ENCODE measurements around the gene MRTFA. TPM values are rescaled to one million over a fixed set of nuclear protein-coding genes. Genes with fewer than 3 reads are reported as not detected.

The MRTFA gene
- total and polyA plus RNA-seq, 2 of the 13 experiments (the other 11 are each of a cell fraction or from before 2014, with no cell fraction given), result 2.4 to 8.2 TPM

- H3K4me2 ChIP-seq (ENCODE audit: low read depth, low read length), result no peak overlapping the region
- H3K79me2 ChIP-seq (ENCODE audit: insufficient read depth, low read length), result no peaks in the 10 kb centered on the region
- no peak overlapping the region for H2AFZ ChIP-seq (ENCODE audit: low read length)
- no peaks in the 10 kb centered on the region for H3K9me3 ChIP-seq (ENCODE audit: low read length)
- intact Hi-C loops (cut with micrococcal nuclease; ENCODE audit: unreplicated experiment), result no loop called here
- peaks cover 14 to 24% of the 10 kb centered on the region in 2 experiments for H3K36me3 ChIP-seq (replicated peaks in 1 of 2; ENCODE audit: control insufficient read depth in 1 of 2, insufficient read depth in 2 of 2, low read length in 2 of 2)
- H3K9ac ChIP-seq (ENCODE audit: insufficient read depth, low read depth, low read length), result no peak overlapping the region
- H4K20me1 ChIP-seq (ENCODE audit: insufficient read depth, low read length), result no peaks in the 10 kb centered on the region
- TF ChIP-seq AGO2 (optimal IDR thresholded peaks at IDR 0.05; ENCODE audit: low read depth, low read length), result peak; percentile 39
- TF ChIP-seq TOPORS (CRISPR knock-in tag; IDR thresholded peaks at IDR 0.05), result no peak
- TF ChIP-seq ZC3H13 (CRISPR knock-in tag; IDR thresholded peaks at IDR 0.05), result 0 out of 2 replicates have a peak, but pooled peaks have one; percentile 37
- TF ChIP-seq SOX6 (IDR thresholded peaks at IDR 0.05), result no peak
- no peak for TF ChIP-seq SOX6 (CRISPR knock-in tag; IDR thresholded peaks at IDR 0.05)
- 100% methylated on average over 11 of the region's 37 CpGs for WGBS (ENCODE audit: low lambda C conversion rate)
- no peaks in the 10 kb centered on the region for H3K4me1 ChIP-seq (ENCODE audit: insufficient read depth, low read length)
- POLR2A ChIA-PET, result no interaction called here
- in situ Hi-C loops (cut with HindIII; ENCODE audit: extremely low pct_ligation_motif_present, low pct_unique_long_range_greater_than_20kb), result no loop called here
- H3K27ac ChIP-seq (ENCODE audit: extremely low read length, insufficient read depth, low read length), result no peak overlapping the region
- no peak overlapping the region for H3K4me3 ChIP-seq (replicated peaks in 1 of 3; ENCODE audit: insufficient read depth in 1 of 3, low read depth in 2 of 3, low read length in 3 of 3)
- FAIRE-seq (no peak), ATAC-seq (no peak; the same call in 2 of the 3 replicates), DNase-seq (ENCODE audit: low spot score) (no peak)
- no peaks in the 10 kb centered on the region for H3K27me3 ChIP-seq (ENCODE audit: control insufficient read depth in 1 of 2, insufficient read depth in 2 of 2, low read length in 2 of 2)
- no TSS peak for BruUV-seq (replicated peaks)
- CTCF ChIA-PET (ENCODE audit: low intra/inter-chr PET ratio, low total read pairs), result no interaction called here
Observed at GRCh38 chr22:40407021-40407761, 229.3 kb downstream of the MRTFA start.

GRCh38 chr22:40406063-40406890 is 230.2 kb downstream of the MRTFA start:
- Histone ChIP-seq H3K27ac (ENCODE audit: extremely low read length, insufficient read depth, low read length) (no peak overlapping the region), H3K79me2 (ENCODE audit: insufficient read depth, low read length) (no peaks in the 10 kb centered on the region), H2AFZ (ENCODE audit: low read length) (no peak overlapping the region), H3K36me3 (replicated peaks in 1 of 2; ENCODE audit: control insufficient read depth in 1 of 2, insufficient read depth in 2 of 2, low read length in 2 of 2) (peaks cover 12 to 30% of the 10 kb centered on the region in 2 experiments), H4K20me1 (ENCODE audit: insufficient read depth, low read length) (no peaks in the 10 kb centered on the region), H3K9me3 (ENCODE audit: low read length) (no peaks in the 10 kb centered on the region), H3K4me2 (ENCODE audit: low read depth, low read length) (no peak overlapping the region), H3K27me3 (ENCODE audit: control insufficient read depth in 1 of 2, insufficient read depth in 2 of 2, low read length in 2 of 2) (no peaks in the 10 kb centered on the region), H3K4me1 (ENCODE audit: insufficient read depth, low read length) (no peaks in the 10 kb centered on the region), H3K4me3 (replicated peaks in 1 of 3; ENCODE audit: insufficient read depth in 1 of 3, low read depth in 2 of 3, low read length in 3 of 3) (no peak overlapping the region), H3K9ac (ENCODE audit: insufficient read depth, low read depth, low read length) (no peak overlapping the region)
- BruUV-seq (replicated peaks), result no TSS peak
- POLR2A ChIA-PET, result no interaction called here
- in situ Hi-C loops (cut with HindIII; ENCODE audit: extremely low pct_ligation_motif_present, low pct_unique_long_range_greater_than_20kb), result no loop called here
- intact Hi-C loops (cut with micrococcal nuclease; ENCODE audit: unreplicated experiment), result no loop called here
- DNase-seq (ENCODE audit: low spot score), result no peak
- WGBS (ENCODE audit: low lambda C conversion rate), result 96% methylated on average over 18 of the region's 31 CpGs
- ATAC-seq, result no peak
- no peak for FAIRE-seq
- CTCF ChIA-PET (ENCODE audit: low intra/inter-chr PET ratio, low total read pairs), result no interaction called here
- TF ChIP-seq FOXK2 (IDR thresholded peaks at IDR 0.05), result no peak
- TF ChIP-seq NCOA1 (CRISPR knock-in tag; IDR thresholded peaks at IDR 0.05), result no peak
- no peak for TF ChIP-seq TP53 (CRISPR knock-in tag; conservative IDR thresholded peaks at IDR 0.05)
- TF ChIP-seq ZBTB4 (CRISPR knock-in tag; IDR thresholded peaks at IDR 0.05; ENCODE audit: borderline replicate concordance), result no peak
- no peak for TF ChIP-seq ZNF207 (IDR thresholded peaks at IDR 0.05; ENCODE audit: borderline replicate concordance)
- no peak for TF ChIP-seq SETDB1 (CRISPR knock-in tag; IDR thresholded peaks at IDR 0.05; ENCODE audit: borderline replicate concordance)
- no peak for TF ChIP-seq SMARCE1 (IDR thresholded peaks at IDR 0.05; ENCODE audit: borderline replicate concordance)
- TF ChIP-seq TERF1 (CRISPR knock-in tag; IDR thresholded peaks at IDR 0.05), result no peak
- TF ChIP-seq RORA (CRISPR knock-in tag; IDR thresholded peaks at IDR 0.05), result no peak

Data from HepG2 (cell line).